Measurements from ENCODE around the gene TMEM54.
A peak's percentile ranks its signal among the peaks of the same experiment; 100 is the strongest.

Gene TMEM54

GRCh38 chr1:32894019-32894600, 7.1 kb downstream of the TMEM54 start:
- DNase-seq, result no peak
- peaks cover 0 to 3% of the 10 kb centered on the region in 2 experiments for H3K36me3 ChIP-seq (ENCODE audit: control insufficient read depth in 1 of 2, insufficient read depth in 2 of 2, low read depth in 1 of 2, low read length in 2 of 2)
- H3K79me1 ChIP-seq (replicated peaks; ENCODE audit: low read length, poor library complexity, severe bottlenecking), result no peaks in the 10 kb centered on the region
- 72% methylated on average over 5 of the region's 8 CpGs for WGBS
- no peak overlapping the region for H3K4me3 ChIP-seq (ENCODE audit: insufficient read depth in 1 of 2, low read depth in 1 of 2, low read length in 2 of 2)
- peaks cover 32 to 39% of the 10 kb centered on the region in 2 experiments for H3K27me3 ChIP-seq (ENCODE audit: control insufficient read depth in 1 of 2, insufficient read depth in 1 of 2, low read length in 2 of 2)
- no peak overlapping the region for H2BK12ac ChIP-seq (ENCODE audit: low read length in 2 of 2)
- H4K91ac ChIP-seq (ENCODE audit: low read length), result no peak overlapping the region
- no peak overlapping the region for H3K18ac ChIP-seq (ENCODE audit: low read depth in 1 of 2, low read length in 2 of 2)
- H2AFZ ChIP-seq (ENCODE audit: low read depth, low read length), result no peak overlapping the region
- no peak overlapping the region for H4K8ac ChIP-seq (ENCODE audit: low read length)
- H2BK15ac ChIP-seq (ENCODE audit: low read depth, poor library complexity, severe bottlenecking), result no peak overlapping the region
- H3K4ac ChIP-seq (ENCODE audit: low read depth in 1 of 2, low read length in 2 of 2), result no peak overlapping the region
- H3K23ac ChIP-seq (ENCODE audit: low read length in 2 of 2), result no peak overlapping the region
- no peak overlapping the region for H3K27ac ChIP-seq (ENCODE audit: low read length, poor library complexity, severe bottlenecking)
- peaks cover 13% of the 10 kb centered on the region for H3K4me1 ChIP-seq (ENCODE audit: control insufficient read depth, insufficient read depth, low read depth, low read length)
- no peak overlapping the region for H2BK5ac ChIP-seq (ENCODE audit: low read depth, low read length, poor library complexity, severe bottlenecking)
- H2BK120ac ChIP-seq (ENCODE audit: low read depth, low read length), result no peak overlapping the region
- H2AK5ac ChIP-seq (ENCODE audit: low read length, severe bottlenecking), result no peak overlapping the region
- H3K14ac ChIP-seq (ENCODE audit: low read length in 2 of 2), result no peak overlapping the region
- peak overlapping the region; percentile 87 for H3K4me2 ChIP-seq (ENCODE audit: low read length, poor library complexity, severe bottlenecking)
- no peak overlapping the region for H3K9ac ChIP-seq (ENCODE audit: low read length)
- H3K9me3 ChIP-seq (ENCODE audit: control insufficient read depth, low read length), result no peaks in the 10 kb centered on the region

GRCh38 chr1:32893198-32894018, 7.8 kb downstream of the TMEM54 start:
- Histone ChIP-seq H2AK5ac (ENCODE audit: low read length, severe bottlenecking) (no peak overlapping the region), H3K79me1 (replicated peaks; ENCODE audit: low read length, poor library complexity, severe bottlenecking) (no peaks in the 10 kb centered on the region), H3K4ac (ENCODE audit: low read depth in 1 of 2, low read length in 2 of 2) (no peak overlapping the region), H3K14ac (ENCODE audit: low read length in 2 of 2) (no peak overlapping the region), H3K4me3 (ENCODE audit: insufficient read depth in 1 of 2, low read depth in 1 of 2, low read length in 2 of 2) (peak overlapping the region; percentile 48 to 66), H3K4me1 (ENCODE audit: control insufficient read depth, insufficient read depth, low read depth, low read length) (peaks cover 13% of the 10 kb centered on the region), H2AFZ (ENCODE audit: low read depth, low read length) (peak overlapping the region; percentile 29), H2BK120ac (ENCODE audit: low read depth, low read length) (no peak overlapping the region), H2BK5ac (ENCODE audit: low read depth, low read length, poor library complexity, severe bottlenecking) (no peak overlapping the region), H3K9me3 (ENCODE audit: control insufficient read depth, low read length) (no peaks in the 10 kb centered on the region), H3K23ac (ENCODE audit: low read length in 2 of 2) (no peak overlapping the region), H2BK15ac (ENCODE audit: low read depth, poor library complexity, severe bottlenecking) (no peak overlapping the region), H3K18ac (ENCODE audit: low read depth in 1 of 2, low read length in 2 of 2) (peak overlapping the region in 1 of 2 experiments; percentile 54), H4K8ac (ENCODE audit: low read length) (no peak overlapping the region), H3K4me2 (ENCODE audit: low read length, poor library complexity, severe bottlenecking) (peak overlapping the region; percentile 87), H3K27me3 (ENCODE audit: control insufficient read depth in 1 of 2, insufficient read depth in 1 of 2, low read length in 2 of 2) (peaks cover 39 to 46% of the 10 kb centered on the region in 2 experiments), H4K91ac (ENCODE audit: low read length) (no peak overlapping the region), H3K27ac (ENCODE audit: low read length, poor library complexity, severe bottlenecking) (no peak overlapping the region), H3K9ac (ENCODE audit: low read length) (no peak overlapping the region), H3K36me3 (ENCODE audit: control insufficient read depth in 1 of 2, insufficient read depth in 2 of 2, low read depth in 1 of 2, low read length in 2 of 2) (peaks cover 0 to 3% of the 10 kb centered on the region in 2 experiments), H2BK12ac (ENCODE audit: low read length in 2 of 2) (no peak overlapping the region)
- 3% methylated on average over 47 of the region's 58 CpGs for WGBS
- no peak for DNase-seq

GRCh38 chr1:32892368-32893197, 8.6 kb downstream of the TMEM54 start:
- no peak overlapping the region for H3K4ac ChIP-seq (ENCODE audit: low read depth in 1 of 2, low read length in 2 of 2)
- H2BK12ac ChIP-seq (ENCODE audit: low read length in 2 of 2), result no peak overlapping the region
- no peaks in the 10 kb centered on the region for H3K9me3 ChIP-seq (ENCODE audit: control insufficient read depth, low read length)
- H3K4me2 ChIP-seq (ENCODE audit: low read length, poor library complexity, severe bottlenecking), result peak overlapping the region; percentile 87
- H3K36me3 ChIP-seq (ENCODE audit: control insufficient read depth in 1 of 2, insufficient read depth in 2 of 2, low read depth in 1 of 2, low read length in 2 of 2), result peaks cover 0 to 3% of the 10 kb centered on the region in 2 experiments
- H4K91ac ChIP-seq (ENCODE audit: low read length), result no peak overlapping the region
- H3K27me3 ChIP-seq (ENCODE audit: control insufficient read depth in 1 of 2, insufficient read depth in 1 of 2, low read length in 2 of 2), result peaks cover 45 to 55% of the 10 kb centered on the region in 2 experiments
- H3K9ac ChIP-seq (ENCODE audit: low read length), result no peak overlapping the region
- H3K4me1 ChIP-seq (ENCODE audit: control insufficient read depth, insufficient read depth, low read depth, low read length), result peaks cover 13% of the 10 kb centered on the region
- no peak overlapping the region for H3K14ac ChIP-seq (ENCODE audit: low read length in 2 of 2)
- H2AFZ ChIP-seq (ENCODE audit: low read depth, low read length), result no peak overlapping the region
- peak overlapping the region; percentile 48 to 66 for H3K4me3 ChIP-seq (ENCODE audit: insufficient read depth in 1 of 2, low read depth in 1 of 2, low read length in 2 of 2)
- H3K27ac ChIP-seq (ENCODE audit: low read length, poor library complexity, severe bottlenecking), result no peak overlapping the region
- no peak overlapping the region for H4K8ac ChIP-seq (ENCODE audit: low read length)
- no peak overlapping the region for H2BK5ac ChIP-seq (ENCODE audit: low read depth, low read length, poor library complexity, severe bottlenecking)
- no peak overlapping the region for H2BK120ac ChIP-seq (ENCODE audit: low read depth, low read length)
- no peaks in the 10 kb centered on the region for H3K79me1 ChIP-seq (replicated peaks; ENCODE audit: low read length, poor library complexity, severe bottlenecking)
- 26% methylated on average over 49 of the region's 49 CpGs for WGBS
- no peak for DNase-seq
- no peak overlapping the region for H3K23ac ChIP-seq (ENCODE audit: low read length in 2 of 2)
- H3K18ac ChIP-seq (ENCODE audit: low read depth in 1 of 2, low read length in 2 of 2), result no peak overlapping the region
- H2BK15ac ChIP-seq (ENCODE audit: low read depth, poor library complexity, severe bottlenecking), result no peak overlapping the region
- H2AK5ac ChIP-seq (ENCODE audit: low read length, severe bottlenecking), result no peak overlapping the region

- no peak overlapping the region for H2BK5ac ChIP-seq (ENCODE audit: low read depth, low read length, poor library complexity, severe bottlenecking)
- 95% methylated on average over 3 of the region's 3 CpGs for WGBS
- H3K4me2 ChIP-seq (ENCODE audit: low read length, poor library complexity, severe bottlenecking), result no peak overlapping the region
- no peak overlapping the region for H3K14ac ChIP-seq (ENCODE audit: low read length in 2 of 2)
- H2AK5ac ChIP-seq (ENCODE audit: low read length, severe bottlenecking), result no peak overlapping the region
- no peaks in the 10 kb centered on the region for H3K9me3 ChIP-seq (ENCODE audit: control insufficient read depth, low read length)
- no peak overlapping the region for H4K91ac ChIP-seq (ENCODE audit: low read length)
- H2AFZ ChIP-seq (ENCODE audit: low read depth, low read length), result no peak overlapping the region
- peaks cover 13% of the 10 kb centered on the region for H3K4me1 ChIP-seq (ENCODE audit: control insufficient read depth, insufficient read depth, low read depth, low read length)
- H3K27me3 ChIP-seq (ENCODE audit: control insufficient read depth in 1 of 2, insufficient read depth in 1 of 2, low read length in 2 of 2), result peaks cover 54 to 64% of the 10 kb centered on the region in 2 experiments
- no peak overlapping the region for H3K4me3 ChIP-seq (ENCODE audit: insufficient read depth in 1 of 2, low read depth in 1 of 2, low read length in 2 of 2)
- DNase-seq, result no peak
- H3K4ac ChIP-seq (ENCODE audit: low read depth in 1 of 2, low read length in 2 of 2), result no peak overlapping the region
- H4K8ac ChIP-seq (ENCODE audit: low read length), result no peak overlapping the region
- H2BK120ac ChIP-seq (ENCODE audit: low read depth, low read length), result no peak overlapping the region
- H3K9ac ChIP-seq (ENCODE audit: low read length), result no peak overlapping the region
- no peak overlapping the region for H3K18ac ChIP-seq (ENCODE audit: low read depth in 1 of 2, low read length in 2 of 2)
- H2BK15ac ChIP-seq (ENCODE audit: low read depth, poor library complexity, severe bottlenecking), result no peak overlapping the region
- H3K23ac ChIP-seq (ENCODE audit: low read length in 2 of 2), result no peak overlapping the region
- no peak overlapping the region for H2BK12ac ChIP-seq (ENCODE audit: low read length in 2 of 2)
- peaks cover 0 to 3% of the 10 kb centered on the region in 2 experiments for H3K36me3 ChIP-seq (ENCODE audit: control insufficient read depth in 1 of 2, insufficient read depth in 2 of 2, low read depth in 1 of 2, low read length in 2 of 2)
- H3K27ac ChIP-seq (ENCODE audit: low read length, poor library complexity, severe bottlenecking), result no peak overlapping the region
- no peaks in the 10 kb centered on the region for H3K79me1 ChIP-seq (replicated peaks; ENCODE audit: low read length, poor library complexity, severe bottlenecking)
Measured at GRCh38 chr1:32891630-32892029, 9.6 kb downstream of the TMEM54 start.
